Keratinocyte (primary cell): ENCODE data around the gene FAM210B. TPM values are rescaled to one million over a fixed set of nuclear protein-coding genes. Genes with fewer than 3 reads are reported as not detected.

Experiments used
- DNase-seq: peaks from one replicate; pipeline ENCODE4 v3.0.0-alpha.2; 2011; ENCODE audit warnings: low read depth, missing footprints, low spot score
- FAIRE-seq: peaks from 2 replicates; lab custom pipeline; 2011; peaks lifted over from hg19 to GRCh38; lab: Jason Lieb, UNC
- H2AFZ ChIP-seq: 2 replicates; pipeline ENCODE4 v1.6.0; 2012; ENCODE audit warnings: low read length, control low read depth, inconsistent platforms; ENCODE audit not compliant: control insufficient read depth
- H3K27ac ChIP-seq: 2 replicates; pipeline ENCODE4 v1.5.1; 2011; ENCODE audit warnings: low read length; ENCODE audit not compliant: control insufficient read depth, insufficient read depth
- H3K27me3 ChIP-seq: 3 replicates; pipeline ENCODE4 v1.6.0; 2011; ENCODE audit warnings: low read length; ENCODE audit not compliant: control insufficient read depth, insufficient read depth; ENCODE audit errors: extremely low read depth
- H3K36me3 ChIP-seq, 2 experiments: 2 replicates in 1 of 2; 3 replicates in 1 of 2; pipeline ENCODE4 v1.5.1; 2011; ENCODE audit warnings: low read length in 2 of 2, mild to moderate bottlenecking in 1 of 2; ENCODE audit not compliant: control insufficient read depth in 2 of 2, insufficient read depth in 2 of 2; ENCODE audit errors: extremely low read depth in 1 of 2
- H3K4me1 ChIP-seq: 3 replicates; pipeline ENCODE4 v1.5.1; 2011; ENCODE audit warnings: low read length; ENCODE audit not compliant: control insufficient read depth, insufficient read depth; ENCODE audit errors: extremely low read depth
- H3K4me2 ChIP-seq: 3 replicates; pipeline ENCODE4 v1.6.0; 2011; ENCODE audit warnings: low read depth, low read length; ENCODE audit not compliant: control insufficient read depth, insufficient read depth; ENCODE audit errors: extremely low read depth
- H3K4me3 ChIP-seq, 3 experiments: fragments of 200-600 bp in 1 of 3; sonication (generic) in 1 of 3; 2 replicates in 2 of 3; 3 replicates in 1 of 3; pipeline ENCODE4 v1.5.1; 2011 to 2016; ENCODE audit warnings: low read length in 3 of 3, mild to moderate bottlenecking in 3 of 3, control low read depth in 2 of 3, inconsistent platforms in 1 of 3, low read depth in 1 of 3, mixed read lengths in 1 of 3, mixed run types in 1 of 3, moderate library complexity in 1 of 3; ENCODE audit not compliant: control insufficient read depth in 2 of 3, insufficient read depth in 2 of 3; ENCODE audit errors: extremely low read depth in 1 of 3
- H3K79me2 ChIP-seq: 2 replicates; pipeline ENCODE4 v1.6.0; 2012; ENCODE audit warnings: low read length; ENCODE audit not compliant: control insufficient read depth, insufficient read depth
- H3K9ac ChIP-seq: 3 replicates; pipeline ENCODE4 v1.6.0; 2011; ENCODE audit warnings: low read length; ENCODE audit not compliant: control insufficient read depth, insufficient read depth; ENCODE audit errors: extremely low read depth
- H3K9me1 ChIP-seq: 3 replicates; pipeline ENCODE4 v1.6.0; 2011; ENCODE audit warnings: low read length; ENCODE audit not compliant: control insufficient read depth, insufficient read depth; ENCODE audit errors: extremely low read depth
- H3K9me3 ChIP-seq: 2 replicates; pipeline ENCODE4 v1.5.1; 2012; ENCODE audit warnings: low read depth, low read length; ENCODE audit not compliant: control insufficient read depth
- H4K20me1 ChIP-seq: 3 replicates; pipeline ENCODE4 v1.6.0; 2011; ENCODE audit warnings: low read length; ENCODE audit not compliant: control insufficient read depth, insufficient read depth; ENCODE audit errors: extremely low read depth
- CTCF ChIP-seq, 3 experiments: IDR thresholded peaks in 1 of 3; conservative IDR thresholded peaks in 1 of 3; optimal IDR thresholded peaks in 1 of 3; 2 replicates in 2 of 3; 3 replicates in 1 of 3; pipeline versions ENCODE3 to v1.5.1; 2011; ENCODE audit warnings: low read length in 3 of 3, mild to moderate bottlenecking in 3 of 3, moderate library complexity in 2 of 3, control low read depth in 1 of 3, inconsistent platforms in 1 of 3; ENCODE audit not compliant: insufficient read depth in 2 of 3; ENCODE audit errors: extremely low read depth in 1 of 3
- EZH2 ChIP-seq: IDR thresholded peaks from one replicate; pipeline ENCODE4 v1.6.1; 2012; ENCODE audit warnings: inconsistent platforms, mild to moderate bottlenecking, low read length, moderate library complexity
- dilution Hi-C: fragments of 300-500 bp; cut with MboI; formaldehyde crosslinking; loops from one replicate; pipeline ENCODE4 v1.7.0; 2020; ENCODE audit warnings: low sequenced_read_pairs; ENCODE audit not compliant: extremely low pct_ligation_motif_present
- polyA plus RNA-seq, 5 experiments: library from polyadenylated mRNA; depleted of rRNA in 3 of 5; stranded (reverse) in 3 of 5; stranded (forward) in 1 of 5; unstranded in 1 of 5; fragments of >200 nt; gene quantifications; 1 replicate in 1 of 5; 2 replicates in 3 of 5; 3 replicates in 1 of 5; pipeline versions ENCODE4 v1.2.1 to v1.2.3, GENCODE V29; 2011 to 2012; ENCODE audit warnings: missing spikeins in 2 of 5, low read depth in 1 of 5, low replicate concordance in 1 of 5

Gene FAM210B
- polyA plus RNA-seq, 1 donor (not counting 4 experiments of a cell fraction or from before 2014, with no cell fraction given): 34.5 TPM

GRCh38 chr20:56382696-56383095, 23.9 kb downstream of the FAM210B start:
- no peak for FAIRE-seq
- Histone ChIP-seq H2AFZ (no peak overlapping the region), H3K27me3 (no peaks in the 10 kb centered on the region), H3K9me1 (no peaks in the 10 kb centered on the region), H3K4me1 (no peaks in the 10 kb centered on the region), H3K4me3 (no peak overlapping the region), H3K9ac (no peak overlapping the region), H3K4me2 (no peak overlapping the region), H4K20me1 (no peaks in the 10 kb centered on the region), H3K27ac (no peak overlapping the region), H3K36me3 (peaks cover 7 to 17% of the 10 kb centered on the region in 2 experiments), H3K9me3 (no peaks in the 10 kb centered on the region), H3K79me2 (peaks cover 36% of the 10 kb centered on the region)
- no peak for DNase-seq
- TF ChIP-seq CTCF (optimal IDR thresholded peaks at IDR 0.05 in 1 of 3, IDR thresholded peaks at IDR 0.05 in 1 of 3, conservative IDR thresholded peaks at IDR 0.05 in 1 of 3; ENCODE audit: extremely low read depth in 1 of 3, insufficient read depth in 2 of 3, low read length in 3 of 3) (no peak), EZH2 (no peak)
- dilution Hi-C loops: no loop called here

DNA sequence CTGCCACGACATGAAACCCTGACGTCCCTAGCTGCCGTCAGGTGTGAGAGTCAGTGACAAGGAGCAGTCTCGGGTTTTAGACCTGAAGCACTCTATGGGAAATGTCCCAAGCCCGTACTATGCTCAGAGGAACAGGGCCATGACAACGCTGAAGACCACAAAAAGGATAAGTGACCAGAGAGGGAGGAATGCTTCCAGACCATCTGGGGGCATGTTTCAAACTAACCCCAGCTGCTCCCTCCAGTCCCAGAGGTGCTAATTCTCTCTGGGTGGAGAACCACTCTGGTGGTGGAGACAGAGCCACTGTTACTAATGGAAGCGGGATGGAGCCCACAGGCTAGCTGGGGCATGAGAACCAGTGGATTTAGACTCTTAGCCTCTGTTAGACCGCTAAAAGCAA, 24.6 kb downstream of the FAM210B start:
- FAIRE-seq: no peak
- Histone ChIP-seq H3K4me3 (no peak overlapping the region), H3K27me3 (no peaks in the 10 kb centered on the region), H2AFZ (no peak overlapping the region), H3K4me2 (no peak overlapping the region), H3K27ac (no peak overlapping the region), H3K9me1 (no peaks in the 10 kb centered on the region), H3K79me2 (peaks cover 36% of the 10 kb centered on the region), H3K4me1 (no peaks in the 10 kb centered on the region), H3K9me3 (no peaks in the 10 kb centered on the region), H4K20me1 (no peaks in the 10 kb centered on the region), H3K9ac (no peak overlapping the region), H3K36me3 (peaks cover 7 to 21% of the 10 kb centered on the region in 2 experiments)
- DNase-seq: no peak
- TF ChIP-seq EZH2 (no peak), CTCF (optimal IDR thresholded peaks at IDR 0.05 in 1 of 3, IDR thresholded peaks at IDR 0.05 in 1 of 3, conservative IDR thresholded peaks at IDR 0.05 in 1 of 3; ENCODE audit: extremely low read depth in 1 of 3, insufficient read depth in 2 of 3, low read length in 3 of 3) (no peak)
- dilution Hi-C loops: no loop called here
